GM20000 (cell line): Measurements from ENCODE around the gene SLC22A23.

Experiments used
- DNase-seq: peaks from one replicate; pipeline ENCODE4 v3.0.0; 2012; ENCODE audit warnings: low spot score
- CTCF ChIP-seq: IDR thresholded peaks from 2 replicates; pipeline ENCODE4 v1.5.1; 2012; ENCODE audit warnings: mild to moderate bottlenecking, control low read depth; ENCODE audit errors: extremely low read depth, missing control alignments

Gene SLC22A23

DNA sequence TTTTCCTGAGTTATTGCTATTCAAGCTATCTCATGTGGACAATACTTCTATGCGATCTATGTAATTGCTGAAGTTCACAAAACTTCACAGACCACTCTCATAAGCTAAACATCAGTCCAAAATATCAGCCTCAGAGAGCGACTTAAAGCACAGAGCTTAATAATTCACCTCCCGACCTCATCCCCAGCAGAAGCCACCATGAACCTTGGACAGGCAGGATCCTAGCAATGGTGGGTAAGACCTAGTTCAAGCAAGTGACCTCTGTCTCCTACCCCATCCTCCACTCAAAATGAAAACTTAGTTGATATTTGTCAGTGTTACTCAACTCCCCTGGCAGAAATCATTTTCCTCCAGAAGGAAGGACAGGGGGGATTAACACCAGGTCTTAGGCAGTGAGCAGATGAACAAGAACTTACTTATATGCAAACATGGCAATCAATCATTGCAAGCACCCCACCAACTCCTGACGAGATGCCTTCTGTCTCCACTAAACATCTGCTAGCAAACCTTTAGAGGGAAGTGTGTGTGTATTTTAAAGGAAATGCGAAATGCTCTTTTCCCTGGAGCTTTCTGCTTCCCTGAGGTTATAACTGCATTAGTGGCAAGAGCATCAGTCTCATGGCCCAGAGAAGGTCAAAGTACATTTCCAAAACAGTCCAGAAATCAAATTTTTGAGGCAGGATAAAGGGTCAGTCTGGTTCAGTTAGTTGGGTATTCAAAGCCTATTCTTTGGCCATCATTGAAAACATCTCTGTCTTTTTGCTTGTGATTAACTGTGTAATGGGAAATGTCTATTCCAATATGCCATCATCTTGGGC is 90.0 kb downstream of the SLC22A23 start:
- TF ChIP-seq CTCF = no peak
- no peak for DNase-seq

DNA sequence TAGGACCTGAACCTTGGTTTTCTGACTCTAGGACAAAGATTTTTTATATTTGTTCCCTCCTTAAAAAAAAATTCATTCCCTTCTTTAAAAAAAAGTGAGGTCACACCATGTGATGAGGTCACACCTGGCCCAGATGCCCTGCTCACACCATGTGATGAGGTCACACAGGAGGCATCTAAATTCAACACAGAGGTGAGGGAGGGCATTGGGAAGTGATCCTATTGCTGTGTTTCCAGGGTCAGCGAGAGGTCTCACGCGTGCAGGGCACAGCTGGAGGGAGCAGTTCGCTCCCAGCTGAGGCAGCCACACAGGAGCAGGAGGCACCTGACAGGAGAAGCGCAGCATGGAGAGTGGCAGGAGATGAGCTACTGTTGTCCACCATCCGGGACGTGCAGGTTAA is 92.5 kb downstream of the SLC22A23 start:
- DNase-seq = no peak
- no peak for TF ChIP-seq CTCF

- TF ChIP-seq CTCF = no peak
- DNase-seq = no peak
These were observed 93.4 kb downstream of the SLC22A23 start for GRCh38 chr6:3363296-3364025.

DNA sequence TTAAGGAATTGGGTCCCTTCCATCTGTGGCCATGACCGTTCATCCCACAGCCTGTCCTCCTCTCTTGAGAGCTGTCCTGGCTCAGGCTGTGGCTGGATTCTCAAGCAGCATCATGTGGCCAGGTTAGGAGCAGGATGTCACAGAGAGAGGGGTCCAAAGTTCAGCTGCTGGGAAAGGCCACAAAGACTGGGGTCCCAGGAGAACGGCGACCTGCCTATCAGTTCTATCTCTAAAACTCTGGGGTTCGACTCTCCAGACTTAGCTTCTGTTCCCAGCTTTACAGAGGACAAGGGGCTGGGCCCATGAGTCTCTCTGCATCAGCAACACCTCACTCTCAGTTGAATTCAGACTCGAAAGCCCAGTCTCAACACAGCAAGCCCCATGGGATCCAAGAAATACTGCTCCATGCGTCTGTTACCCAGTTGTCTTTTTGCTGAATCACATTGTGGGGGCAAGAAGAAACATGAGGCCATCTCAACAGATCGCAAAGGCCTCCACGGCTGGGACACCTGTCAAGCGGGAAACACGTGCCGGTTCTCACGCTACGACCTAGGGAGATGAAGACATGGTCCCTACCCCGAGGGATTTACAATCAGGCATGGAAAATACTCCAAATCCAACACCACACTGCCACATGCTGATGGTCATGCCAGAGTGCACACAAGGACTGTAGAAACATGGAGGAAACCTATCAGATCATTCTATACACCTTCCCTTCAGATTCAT is 95.4 kb downstream of the SLC22A23 start:
- no peak for DNase-seq
- no peak for TF ChIP-seq CTCF

DNA sequence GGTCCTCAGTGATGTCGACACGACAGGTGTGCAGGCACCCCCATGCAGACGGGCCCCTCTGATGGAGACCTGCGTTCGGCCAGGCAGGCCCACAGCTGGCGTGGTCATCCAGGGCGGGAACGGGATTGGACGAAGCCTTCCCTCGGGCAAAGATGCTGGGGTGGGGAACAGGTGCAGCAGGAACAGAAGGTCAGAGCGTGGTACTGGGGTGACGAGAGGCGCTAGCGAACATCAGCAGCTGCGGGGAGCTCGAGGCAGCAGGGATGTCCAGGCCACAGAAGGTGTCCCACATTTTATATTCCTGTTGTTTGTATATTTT is 96.2 kb downstream of the SLC22A23 start:
- DNase-seq = no peak
- no peak for TF ChIP-seq CTCF

DNA sequence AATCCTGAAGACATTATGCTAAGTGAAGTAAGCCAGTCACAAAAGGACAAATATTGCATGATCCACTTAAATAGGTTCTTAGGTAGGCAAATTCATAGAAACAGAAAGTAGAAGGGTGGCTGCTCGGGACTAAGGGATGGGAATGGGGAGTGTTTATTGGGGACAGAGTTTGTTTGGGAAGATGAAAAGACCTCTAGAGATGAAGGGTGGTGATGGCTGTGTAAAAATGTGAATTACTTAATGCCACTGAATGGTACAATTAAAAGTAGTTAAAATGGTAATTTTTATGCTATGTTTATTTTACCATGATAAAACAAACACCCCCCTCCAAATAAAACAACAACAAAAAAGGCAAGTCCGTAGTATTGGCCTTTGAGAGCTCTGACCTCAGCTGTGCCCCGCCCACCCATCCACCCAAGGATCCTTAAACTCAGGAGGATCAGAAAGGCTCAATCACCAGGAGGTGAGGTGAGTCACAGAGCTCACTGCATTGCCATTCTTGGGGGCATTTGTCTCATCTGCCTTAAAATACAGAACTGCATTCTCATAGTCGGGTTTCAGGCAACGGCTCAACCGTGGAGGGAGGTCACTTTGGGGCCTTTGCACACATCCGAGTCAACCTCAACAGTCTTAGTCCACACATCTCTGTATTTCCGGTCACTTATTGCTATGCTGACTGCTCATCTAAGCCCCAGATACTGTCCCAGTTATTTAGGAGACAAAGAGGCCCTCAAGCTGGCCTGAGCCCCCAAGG is 96.7 kb downstream of the SLC22A23 start:
- DNase-seq = no peak
- TF ChIP-seq CTCF = no peak
